Choroid plexus epithelial cell (primary cell): Measurements from ENCODE around the gene PIEZO1.

Source experiments
- DNase-seq: peaks from one replicate; pipeline ENCODE4 v3.0.0-alpha.2; 2010; ENCODE audit warnings: low read depth
- H3K4me3 ChIP-seq: 2 replicates; pipeline ENCODE4 v1.5.1; 2011; ENCODE audit warnings: low read depth, mild to moderate bottlenecking, control low read depth, low read length, moderate library complexity
- CTCF ChIP-seq: conservative IDR thresholded peaks from 2 replicates; pipeline ENCODE4 v1.5.1; 2011; ENCODE audit warnings: low read depth, mild to moderate bottlenecking, control low read depth, inconsistent platforms, low read length, moderate library complexity

The PIEZO1 gene

GRCh38 chr16:88785106-88785924, at the start of gene PIEZO1:
TSS of gene PIEZO1 (minus strand) at chr16:88785220. CDS start at chr16:88784964, 256 bp downstream.
- peak within 1 kb of the TSS; percentile 65 for H3K4me3 ChIP-seq
- DNase-seq, result peak; percentile 66

GRCh38 chr16:88834670-88835069, 49.6 kb upstream of the PIEZO1 start:
- H3K4me3 ChIP-seq, result no peak overlapping the region
- no peak for TF ChIP-seq CTCF
- no peak for DNase-seq

More at GRCh38 chr16:88785106-88785924, at the start of gene PIEZO1:
- TF ChIP-seq CTCF, result peak; percentile 72

- TF ChIP-seq CTCF, result no peak
- no peak for DNase-seq
- H3K4me3 ChIP-seq, result no peak overlapping the region
Measured at GRCh38 chr16:88833086-88833485, 48.1 kb upstream of the PIEZO1 start.

- TF ChIP-seq CTCF, result no peak
- H3K4me3 ChIP-seq, result no peak overlapping the region
- DNase-seq, result no peak
Measured at GRCh38 chr16:88831838-88832237, 46.8 kb upstream of the PIEZO1 start.

- TF ChIP-seq CTCF, result no peak
- no peak overlapping the region for H3K4me3 ChIP-seq
- DNase-seq, result no peak
Measured at GRCh38 chr16:88830783-88831182, 45.8 kb upstream of the PIEZO1 start.

GRCh38 chr16:88830258-88830657, 45.2 kb upstream of the PIEZO1 start:
- TF ChIP-seq CTCF, result no peak
- H3K4me3 ChIP-seq, result no peak overlapping the region
- no peak for DNase-seq

GRCh38 chr16:88828711-88829110, 43.7 kb upstream of the PIEZO1 start:
- no peak for TF ChIP-seq CTCF
- DNase-seq, result no peak
- no peak overlapping the region for H3K4me3 ChIP-seq
